HEK293 (cell line): ENCODE measurements around the gene RNF34.

Experiments used
- CTCF ChIA-PET: fragments of 350-600 bp; formaldehyde crosslinking; extraction: SDS; loops from one replicate; lab custom pipeline; 2021; ENCODE audit warnings: antibody characterized with exemption; lab: Yijun Ruan, JAX
- POLR2A ChIA-PET: fragments of 300-600 bp; formaldehyde crosslinking; extraction: SDS; loops from one replicate; lab custom pipeline; 2020; ENCODE audit warnings: antibody characterized with exemption, inconsistent platforms; lab: Yijun Ruan, JAX
- H3K27ac ChIP-seq: fragments of 200-500 bp; sonication (Bioruptor generic); 2 replicates; pipeline ENCODE4 v1.5.1; 2014; ENCODE audit warnings: low read depth, low read length, control low read depth, inconsistent platforms; ENCODE audit errors: extremely low read depth
- H3K36me3 ChIP-seq, 2 experiments: fragments of 200-500 bp in 1 of 2; sonication (Bioruptor generic) in 1 of 2; 1 replicate in 1 of 2; 2 replicates in 1 of 2; pipeline ENCODE4 v1.5.1; 2014 to 2017; ENCODE audit warnings: inconsistent platforms in 2 of 2, low read length in 2 of 2; ENCODE audit not compliant: control insufficient read depth in 2 of 2, insufficient read depth in 1 of 2
- H3K4me1 ChIP-seq: fragments of 200-500 bp; sonication (Bioruptor generic); 2 replicates; pipeline ENCODE4 v1.5.1; 2014; ENCODE audit warnings: mild to moderate bottlenecking, low read length, inconsistent platforms; ENCODE audit not compliant: control insufficient read depth, insufficient read depth
- H3K4me3 ChIP-seq: 2 replicates; pipeline ENCODE4 v1.5.1; 2011; ENCODE audit warnings: low read depth, mild to moderate bottlenecking, control low read depth, low read length, moderate library complexity
- H3K9me3 ChIP-seq: fragments of 200-500 bp; sonication (Bioruptor generic); 2 replicates; pipeline ENCODE4 v1.5.1; 2014; ENCODE audit warnings: low read depth, low read length, inconsistent platforms; ENCODE audit not compliant: control insufficient read depth, insufficient read depth
- GLIS2 ChIP-seq: fragments of 450-650 bp; formaldehyde crosslinking; IDR thresholded peaks from 2 replicates; pipeline ENCODE4 v1.5.1; 2016; ENCODE audit warnings: missing biosample characterization, missing genetic modification characterization
- KLF1 ChIP-seq: fragments of 450-650 bp; formaldehyde crosslinking; IDR thresholded peaks from 2 replicates; pipeline ENCODE4 v1.5.1; 2016; ENCODE audit warnings: missing biosample characterization, missing genetic modification characterization
- KLF10 ChIP-seq: fragments of 450-650 bp; IDR thresholded peaks from 2 replicates; pipeline ENCODE4 v1.5.1; 2018; ENCODE audit warnings: missing biosample characterization, mild to moderate bottlenecking, missing genetic modification characterization
- PATZ1 ChIP-seq: fragments of 450-650 bp; formaldehyde crosslinking; IDR thresholded peaks from 2 replicates; pipeline ENCODE4 v1.5.1; 2016; ENCODE audit warnings: missing biosample characterization, missing genetic modification characterization
- PBX3 ChIP-seq: sonication (generic); formaldehyde crosslinking; IDR thresholded peaks from 2 replicates; pipeline ENCODE4 v1.8.1; 2022; ENCODE audit warnings: mild to moderate bottlenecking, moderate library complexity, missing genetic modification reagents
- SP2 ChIP-seq: fragments of 450-650 bp; formaldehyde crosslinking; IDR thresholded peaks from 2 replicates; pipeline ENCODE4 v1.5.1; 2016; ENCODE audit warnings: missing biosample characterization, missing genetic modification characterization
- YY1 ChIP-seq: fragments of 450-650 bp; formaldehyde crosslinking; IDR thresholded peaks from 2 replicates; pipeline ENCODE4 v1.5.1; 2018; ENCODE audit warnings: missing biosample characterization, missing genetic modification characterization
- ZBTB20 ChIP-seq: fragments of 450-650 bp; formaldehyde crosslinking; IDR thresholded peaks from 2 replicates; pipeline ENCODE4 v1.5.1; 2016; ENCODE audit warnings: missing biosample characterization, missing genetic modification characterization
- ZBTB26 ChIP-seq: fragments of 450-650 bp; formaldehyde crosslinking; optimal IDR thresholded peaks from 2 replicates; pipeline ENCODE3; 2016; ENCODE audit warnings: missing biosample characterization, mild to moderate bottlenecking, missing genetic modification characterization
- ZBTB7A ChIP-seq: fragments of 450-650 bp; formaldehyde crosslinking; IDR thresholded peaks from 2 replicates; pipeline ENCODE4 v1.5.1; 2016; ENCODE audit warnings: low read depth, missing biosample characterization, missing genetic modification characterization
- ZBTB8A ChIP-seq: fragments of 450-650 bp; formaldehyde crosslinking; IDR thresholded peaks from 2 replicates; pipeline ENCODE4 v1.5.1; 2016; ENCODE audit warnings: missing biosample characterization, missing genetic modification characterization
- ZFP69B ChIP-seq: fragments of 450-650 bp; formaldehyde crosslinking; IDR thresholded peaks from 2 replicates; pipeline ENCODE4 v1.5.1; 2016; ENCODE audit warnings: missing biosample characterization, missing genetic modification characterization
- ZIC2 ChIP-seq: fragments of 450-650 bp; formaldehyde crosslinking; IDR thresholded peaks from 2 replicates; pipeline ENCODE4 v1.5.1; 2016; ENCODE audit warnings: missing biosample characterization, missing genetic modification characterization
- ZNF146 ChIP-seq: fragments of 450-650 bp; formaldehyde crosslinking; IDR thresholded peaks from 2 replicates; pipeline ENCODE4 v1.5.1; 2016; ENCODE audit warnings: missing biosample characterization, missing genetic modification characterization
- ZNF157 ChIP-seq: fragments of 450-650 bp; formaldehyde crosslinking; IDR thresholded peaks from 2 replicates; pipeline ENCODE4 v1.5.1; 2016; ENCODE audit warnings: missing biosample characterization, missing genetic modification characterization
- ZNF335 ChIP-seq: fragments of 450-650 bp; formaldehyde crosslinking; conservative IDR thresholded peaks from 2 replicates; pipeline ENCODE4 v1.5.1; 2016; ENCODE audit warnings: missing biosample characterization, missing genetic modification characterization
- ZNF366 ChIP-seq: fragments of 450-650 bp; formaldehyde crosslinking; conservative IDR thresholded peaks from 2 replicates; pipeline ENCODE4 v1.5.1; 2016; ENCODE audit warnings: missing biosample characterization, missing genetic modification characterization
- ZNF449 ChIP-seq: fragments of 450-650 bp; formaldehyde crosslinking; IDR thresholded peaks from 2 replicates; pipeline ENCODE4 v1.5.1; 2017; ENCODE audit warnings: missing biosample characterization, mild to moderate bottlenecking, missing genetic modification characterization, moderate library complexity
- ZNF48 ChIP-seq: fragments of 450-650 bp; formaldehyde crosslinking; IDR thresholded peaks from 2 replicates; pipeline ENCODE4 v1.5.1; 2016; ENCODE audit warnings: missing biosample characterization, missing genetic modification characterization
- ZNF561 ChIP-seq: fragments of 450-650 bp; IDR thresholded peaks from 2 replicates; pipeline ENCODE4 v1.5.1; 2018; ENCODE audit warnings: missing biosample characterization, missing genetic modification characterization, borderline replicate concordance
- ZNF660 ChIP-seq: fragments of 450-650 bp; IDR thresholded peaks from 2 replicates; pipeline ENCODE4 v1.5.1; 2018; ENCODE audit warnings: missing biosample characterization, mild to moderate bottlenecking, missing genetic modification characterization
- ZNF677 ChIP-seq: fragments of 450-650 bp; IDR thresholded peaks from 2 replicates; pipeline ENCODE4 v1.5.0; 2018; ENCODE audit warnings: missing biosample characterization, mild to moderate bottlenecking, missing genetic modification characterization, moderate library complexity
- ZNF692 ChIP-seq: fragments of 450-650 bp; formaldehyde crosslinking; IDR thresholded peaks from 2 replicates; pipeline ENCODE4 v1.5.1; 2016; ENCODE audit warnings: missing biosample characterization, missing genetic modification characterization
- ZNF837 ChIP-seq: fragments of 450-650 bp; formaldehyde crosslinking; IDR thresholded peaks from 2 replicates; pipeline ENCODE4 v1.5.1; 2016; ENCODE audit warnings: missing biosample characterization, missing genetic modification characterization
- ZSCAN30 ChIP-seq: fragments of 450-650 bp; IDR thresholded peaks from 2 replicates; pipeline ENCODE4 v1.5.1; 2018; ENCODE audit warnings: missing biosample characterization, mild to moderate bottlenecking, missing genetic modification characterization, moderate library complexity

RNF34 gene

GRCh38 chr12:121466794-121467637 lies 67.1 kb downstream of the RNF34 start:
- CTCF ChIA-PET = no interaction called here
- Histone ChIP-seq H3K36me3 (peaks cover 0 to 7% of the 10 kb centered on the region in 2 experiments; a peak in 2 of 3 replicates), H3K4me3 (peak overlapping the region; percentile 61), H3K27ac (peak overlapping the region; percentile 79; the same call in 1 of the 2 replicates), H3K9me3 (no peaks in the 10 kb centered on the region), H3K4me1 (no peaks in the 10 kb centered on the region; the same call in 1 of the 2 replicates)
- peak; percentile 12; the same call in 1 of the 2 replicates for TF ChIP-seq ZNF561
- TF ChIP-seq ZNF837 (tag by site-specific recombination) = no peak
- TF ChIP-seq ZSCAN30 (tag by site-specific recombination) = 0 out of 2 replicates have a peak, but pooled peaks have one; percentile 26
- no peak for TF ChIP-seq ZBTB7A
- TF ChIP-seq ZNF677 (tag by site-specific recombination) = no peak
- no peak for TF ChIP-seq KLF1 (tag by site-specific recombination)
- peak; percentile 78 for TF ChIP-seq ZFP69B (tag by site-specific recombination)
- peak; percentile 43; the same call in 1 of the 2 replicates for TF ChIP-seq YY1
- peak; percentile 35; the same call in 1 of the 2 replicates for TF ChIP-seq ZBTB8A (tag by site-specific recombination)
- no peak for TF ChIP-seq ZNF48 (tag by site-specific recombination)
- peak; percentile 97 for TF ChIP-seq ZNF692 (tag by site-specific recombination)
- POLR2A ChIA-PET = interaction anchor here (0.6 kb wide), 1 partner anchor 10 kb away, joined by 3 read pairs; no protein-coding TSS in a partner anchor

- Histone ChIP-seq H3K9me3 (no peaks in the 10 kb centered on the region), H3K27ac (peak overlapping the region; percentile 29; the same call in 1 of the 2 replicates), H3K36me3 (peaks cover 0 to 7% of the 10 kb centered on the region in 2 experiments; a peak in 2 of 3 replicates), H3K4me3 (peak overlapping the region; percentile 46), H3K4me1 (peaks cover 8% of the 10 kb centered on the region)
- CTCF ChIA-PET = interaction anchor here (0.6 kb wide), 1 partner anchor 11 kb away, joined by 4 read pairs; no protein-coding TSS in a partner anchor
- POLR2A ChIA-PET = interaction anchor here (0.6 kb wide), 1 partner anchor 9 kb away, joined by 3 read pairs; no protein-coding TSS in a partner anchor
- TF ChIP-seq GLIS2 (tag by site-specific recombination) = peak; percentile 80
- TF ChIP-seq KLF10 (tag by site-specific recombination) = peak; percentile 68; the same call in 1 of the 2 replicates
- peak; percentile 62 for TF ChIP-seq ZBTB26 (tag by site-specific recombination)
- peak; percentile 96 for TF ChIP-seq ZNF335
- TF ChIP-seq ZNF449 (tag by site-specific recombination) = peak; percentile 98
- no peak for TF ChIP-seq ZNF366 (tag by site-specific recombination)
- TF ChIP-seq ZSCAN30 (tag by site-specific recombination) = peak; percentile 57; the same call in 1 of the 2 replicates
- TF ChIP-seq SP2 (tag by site-specific recombination) = peak; percentile 32; the same call in 1 of the 2 replicates
- TF ChIP-seq ZNF157 = no peak
- TF ChIP-seq PATZ1 (tag by site-specific recombination) = peak; percentile 66
- no peak for TF ChIP-seq PBX3 (CRISPR knock-in tag)
- 0 out of 2 replicates have a peak, but pooled peaks have one; percentile 7 for TF ChIP-seq ZNF146
- peak; percentile 78 for TF ChIP-seq ZIC2 (tag by site-specific recombination)
- no peak for TF ChIP-seq ZNF660 (tag by site-specific recombination)
- TF ChIP-seq ZBTB20 (tag by site-specific recombination) = peak; percentile 60; the same call in 1 of the 2 replicates
- no peak for TF ChIP-seq YY1
Measured at GRCh38 chr12:121467638-121468498, 68.0 kb downstream of the RNF34 start.
